Measurements from ENCODE around the gene SLC43A1.

DNA sequence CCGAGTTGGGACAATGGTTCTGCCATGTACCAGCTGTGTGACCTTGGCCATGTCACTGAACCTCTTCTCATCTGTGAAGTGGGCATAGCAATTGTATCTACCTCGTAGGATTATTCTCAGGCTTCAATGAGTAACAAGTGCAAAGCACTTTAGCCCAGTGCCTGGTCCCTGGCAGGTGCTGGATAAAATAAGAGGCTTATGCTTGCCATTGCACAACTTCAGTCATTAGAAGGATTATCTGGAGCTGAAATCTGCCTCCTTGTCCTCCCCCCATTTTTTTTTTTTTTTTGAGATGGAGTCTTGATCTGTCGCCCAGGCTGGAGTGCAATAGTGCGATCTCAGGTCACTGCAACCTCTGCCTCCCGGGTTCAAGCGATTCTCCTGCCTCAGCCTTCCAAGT is 29.1 kb upstream of the SLC43A1 start:
- TF ChIP-seq, protein P1, sequence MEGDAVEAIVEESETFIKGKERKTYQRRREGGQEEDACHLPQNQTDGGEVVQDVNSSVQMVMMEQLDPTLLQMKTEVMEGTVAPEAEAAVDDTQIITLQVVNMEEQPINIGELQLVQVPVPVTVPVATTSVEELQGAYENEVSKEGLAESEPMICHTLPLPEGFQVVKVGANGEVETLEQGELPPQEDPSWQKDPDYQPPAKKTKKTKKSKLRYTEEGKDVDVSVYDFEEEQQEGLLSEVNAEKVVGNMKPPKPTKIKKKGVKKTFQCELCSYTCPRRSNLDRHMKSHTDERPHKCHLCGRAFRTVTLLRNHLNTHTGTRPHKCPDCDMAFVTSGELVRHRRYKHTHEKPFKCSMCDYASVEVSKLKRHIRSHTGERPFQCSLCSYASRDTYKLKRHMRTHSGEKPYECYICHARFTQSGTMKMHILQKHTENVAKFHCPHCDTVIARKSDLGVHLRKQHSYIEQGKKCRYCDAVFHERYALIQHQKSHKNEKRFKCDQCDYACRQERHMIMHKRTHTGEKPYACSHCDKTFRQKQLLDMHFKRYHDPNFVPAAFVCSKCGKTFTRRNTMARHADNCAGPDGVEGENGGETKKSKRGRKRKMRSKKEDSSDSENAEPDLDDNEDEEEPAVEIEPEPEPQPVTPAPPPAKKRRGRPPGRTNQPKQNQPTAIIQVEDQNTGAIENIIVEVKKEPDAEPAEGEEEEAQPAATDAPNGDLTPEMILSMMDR (conservative IDR thresholded peaks at IDR 0.05 in 1 of 2, IDR thresholded peaks at IDR 0.05 in 1 of 2; ENCODE audit: extremely low read depth in 1 of 2, insufficient read depth in 1 of 2, low read depth in 1 of 2, low read length in 2 of 2), result no peak
- no peak for TF ChIP-seq EZH2 (IDR thresholded peaks at IDR 0.05; ENCODE audit: borderline replicate concordance, low read length)

Data from mammary epithelial cell (primary cell).